ENCODE measurements around the gene ISX.

The ISX gene

GRCh38 chr22:35065796-35066218 lies at the start of gene ISX:
TSS of gene ISX (plus strand) at chr22:35066158. CDS start at chr22:35067088, 930 bp downstream.
- no peak for DNase-seq (ENCODE audit: low spot score)
- Histone ChIP-seq H3K36me3 (ENCODE audit: low read depth) (no peaks in the 10 kb centered on the region), H3K4me1 (ENCODE audit: insufficient read depth, poor library complexity, severe bottlenecking) (no peaks in the 10 kb centered on the region), H3K9me3 (ENCODE audit: severe bottlenecking) (no peaks in the 10 kb centered on the region), H3K27me3 (ENCODE audit: insufficient read depth, poor library complexity, severe bottlenecking) (no peaks in the 10 kb centered on the region), H3K4me3 (ENCODE audit: severe bottlenecking) (no peak within 1 kb of the TSS), H3K27ac (ENCODE audit: poor library complexity, severe bottlenecking) (no peak within 1 kb of the TSS)
- no peak for ATAC-seq (ENCODE audit: low read depth)
- no peak for TF ChIP-seq CTCF (IDR thresholded peaks at IDR 0.05; ENCODE audit: poor library complexity, severe bottlenecking)

DNA sequence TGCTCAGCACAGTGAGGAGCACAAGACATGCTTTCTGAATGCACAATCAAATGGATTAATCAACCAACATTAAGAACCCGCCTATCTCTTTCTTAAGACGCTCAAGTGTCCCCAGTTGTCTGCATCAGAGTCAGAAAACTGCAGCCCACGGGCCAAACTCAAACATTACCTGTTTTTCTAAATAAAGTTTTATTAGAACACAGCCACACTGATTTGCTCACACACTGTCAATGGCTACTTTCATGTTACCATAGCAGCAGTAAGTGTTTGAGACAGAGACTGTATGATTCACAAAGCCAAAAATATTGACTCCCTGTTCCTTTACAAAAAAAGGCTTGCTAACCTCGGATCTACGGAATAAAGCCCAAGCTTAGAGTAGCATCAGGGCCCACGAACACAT lies 49.0 kb upstream of the ISX start:
- H3K27me3 ChIP-seq (ENCODE audit: insufficient read depth, poor library complexity, severe bottlenecking): no peaks in the 10 kb centered on the region
- no peak for TF ChIP-seq CTCF (IDR thresholded peaks at IDR 0.05; ENCODE audit: poor library complexity, severe bottlenecking)
- no peak overlapping the region for H3K4me3 ChIP-seq (ENCODE audit: severe bottlenecking)
- H3K4me1 ChIP-seq (ENCODE audit: insufficient read depth, poor library complexity, severe bottlenecking): no peaks in the 10 kb centered on the region
- no peaks in the 10 kb centered on the region for H3K36me3 ChIP-seq (ENCODE audit: low read depth)
- H3K9me3 ChIP-seq (ENCODE audit: severe bottlenecking): no peaks in the 10 kb centered on the region
- ATAC-seq (ENCODE audit: low read depth): no peak
- no peak overlapping the region for H3K27ac ChIP-seq (ENCODE audit: poor library complexity, severe bottlenecking)
- no peak for DNase-seq (ENCODE audit: low spot score)

GRCh38 chr22:35018995-35019394 lies 47.0 kb upstream of the ISX start:
- H3K27me3 ChIP-seq (ENCODE audit: insufficient read depth, poor library complexity, severe bottlenecking): no peaks in the 10 kb centered on the region
- TF ChIP-seq CTCF (IDR thresholded peaks at IDR 0.05; ENCODE audit: poor library complexity, severe bottlenecking): no peak
- DNase-seq (ENCODE audit: low spot score) (no peak), ATAC-seq (ENCODE audit: low read depth) (no peak)
- no peaks in the 10 kb centered on the region for H3K9me3 ChIP-seq (ENCODE audit: severe bottlenecking)
- H3K4me3 ChIP-seq (ENCODE audit: severe bottlenecking): no peak overlapping the region
- no peaks in the 10 kb centered on the region for H3K36me3 ChIP-seq (ENCODE audit: low read depth)
- H3K4me1 ChIP-seq (ENCODE audit: insufficient read depth, poor library complexity, severe bottlenecking): no peaks in the 10 kb centered on the region
- H3K27ac ChIP-seq (ENCODE audit: poor library complexity, severe bottlenecking): no peak overlapping the region

DNA sequence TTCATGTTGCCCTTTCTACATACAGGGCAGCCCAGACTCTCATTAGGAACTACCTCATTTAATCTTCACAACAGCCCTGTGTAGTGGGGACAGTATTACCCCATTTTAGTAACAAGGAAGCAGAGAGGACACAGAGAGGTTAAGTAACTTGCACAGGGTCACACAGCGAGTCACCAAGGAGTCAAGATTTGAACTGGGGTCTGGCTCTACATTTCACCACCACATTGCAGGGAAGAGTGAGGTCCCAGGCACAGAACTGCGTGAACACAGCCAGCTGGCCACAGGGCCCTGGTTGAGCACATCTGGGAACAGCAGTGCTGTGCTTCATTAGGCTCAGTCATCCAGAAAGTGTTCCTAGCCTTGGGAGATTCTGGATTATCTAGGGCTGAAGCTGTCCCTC lies 45.4 kb upstream of the ISX start:
- no peaks in the 10 kb centered on the region for H3K27me3 ChIP-seq (ENCODE audit: insufficient read depth, poor library complexity, severe bottlenecking)
- H3K27ac ChIP-seq (ENCODE audit: poor library complexity, severe bottlenecking): no peak overlapping the region
- TF ChIP-seq CTCF (IDR thresholded peaks at IDR 0.05; ENCODE audit: poor library complexity, severe bottlenecking): no peak
- ATAC-seq (ENCODE audit: low read depth): no peak
- no peak overlapping the region for H3K4me3 ChIP-seq (ENCODE audit: severe bottlenecking)
- H3K9me3 ChIP-seq (ENCODE audit: severe bottlenecking): no peaks in the 10 kb centered on the region
- DNase-seq (ENCODE audit: low spot score): no peak
- no peaks in the 10 kb centered on the region for H3K4me1 ChIP-seq (ENCODE audit: insufficient read depth, poor library complexity, severe bottlenecking)
- no peaks in the 10 kb centered on the region for H3K36me3 ChIP-seq (ENCODE audit: low read depth)

GRCh38 chr22:35021161-35021560 lies 44.8 kb upstream of the ISX start:
- TF ChIP-seq CTCF (IDR thresholded peaks at IDR 0.05; ENCODE audit: poor library complexity, severe bottlenecking): no peak
- no peaks in the 10 kb centered on the region for H3K4me1 ChIP-seq (ENCODE audit: insufficient read depth, poor library complexity, severe bottlenecking)
- H3K27me3 ChIP-seq (ENCODE audit: insufficient read depth, poor library complexity, severe bottlenecking): no peaks in the 10 kb centered on the region
- no peaks in the 10 kb centered on the region for H3K36me3 ChIP-seq (ENCODE audit: low read depth)
- no peak for DNase-seq (ENCODE audit: low spot score)
- H3K27ac ChIP-seq (ENCODE audit: poor library complexity, severe bottlenecking): no peak overlapping the region
- no peaks in the 10 kb centered on the region for H3K9me3 ChIP-seq (ENCODE audit: severe bottlenecking)
- ATAC-seq (ENCODE audit: low read depth): peak; percentile 64
- no peak overlapping the region for H3K4me3 ChIP-seq (ENCODE audit: severe bottlenecking)

Measured in RWPE2 (cell line).